ENCODE measurements around the gene SRGAP1.

- TF ChIP-seq EZH2phosphoT487 (IDR thresholded peaks at IDR 0.05; ENCODE audit: insufficient read depth, low read depth) (no peak), EZH2 (IDR thresholded peaks at IDR 0.05; ENCODE audit: insufficient read depth, poor library complexity, severe bottlenecking) (no peak)
These were observed 156.9 kb downstream of the SRGAP1 start for GRCh38 chr12:64001439-64001838.
